Ascending aorta (tissue), 2 donors: Measurements from ENCODE around the gene KCP. TPM values are rescaled to one million over a fixed set of nuclear protein-coding genes. Genes with fewer than 3 reads are reported as not detected.

Experiments
- DNase-seq, 2 donors: peaks; one replicate each; pipeline ENCODE4 v3.0.0-alpha.2; 2019; ENCODE audit warnings: low spot score in 2 of 2
- H3K27ac ChIP-seq, 2 donors: fragments of 200-600 bp; sonication (generic); one replicate each; pipeline ENCODE4 v1.5.1; 2016 to 2017; ENCODE audit warnings: mild to moderate bottlenecking in 1 of 2
- H3K27me3 ChIP-seq: fragments of 200-600 bp; sonication (generic); one replicate; pipeline ENCODE4 v1.5.1; 2017
- H3K36me3 ChIP-seq, 2 donors: fragments of 200-600 bp; sonication (generic); one replicate each; pipeline ENCODE4 v1.5.1; 2016
- H3K4me1 ChIP-seq, 2 donors: fragments of 200-600 bp; sonication (generic); one replicate each; pipeline ENCODE4 v1.5.1; 2016 to 2017; ENCODE audit warnings: mild to moderate bottlenecking in 1 of 2
- H3K4me3 ChIP-seq, 2 donors: fragments of 200-600 bp; sonication (generic); one replicate each; pipeline ENCODE4 v1.5.1; 2016 to 2017; ENCODE audit warnings: mild to moderate bottlenecking in 1 of 2
- H3K9me3 ChIP-seq, 2 donors: fragments of 200-600 bp; sonication (generic); one replicate each; pipeline ENCODE4 v1.5.1; 2016
- intact Hi-C: fragments of 100-400 bp; cut with DNase I; formaldehyde crosslinking; loops from one replicate; pipeline ENCODE4 v1.15.1; 2023
- total RNA-seq: library from RNA; depleted of rRNA; stranded (reverse); fragments of >200 nt; gene quantifications from one replicate; pipeline ENCODE4 v1.1.0, GENCODE V29; 2016
- TF ChIP-seq, protein P1 (sequence below), 3 experiments: fragments of 200-600 bp in 2 of 3; fragments of 450-650 bp in 1 of 3; sonication (generic) in 2 of 3; IDR thresholded peaks; one replicate each; pipeline ENCODE4 v1.5.1; 2016 to 2019; ENCODE audit warnings: antibody characterized with exemption in 3 of 3, mild to moderate bottlenecking in 1 of 3, moderate library complexity in 1 of 3

The KCP gene
- total RNA-seq, 1 donor from 2014 or later, result 1.2 TPM

DNA sequence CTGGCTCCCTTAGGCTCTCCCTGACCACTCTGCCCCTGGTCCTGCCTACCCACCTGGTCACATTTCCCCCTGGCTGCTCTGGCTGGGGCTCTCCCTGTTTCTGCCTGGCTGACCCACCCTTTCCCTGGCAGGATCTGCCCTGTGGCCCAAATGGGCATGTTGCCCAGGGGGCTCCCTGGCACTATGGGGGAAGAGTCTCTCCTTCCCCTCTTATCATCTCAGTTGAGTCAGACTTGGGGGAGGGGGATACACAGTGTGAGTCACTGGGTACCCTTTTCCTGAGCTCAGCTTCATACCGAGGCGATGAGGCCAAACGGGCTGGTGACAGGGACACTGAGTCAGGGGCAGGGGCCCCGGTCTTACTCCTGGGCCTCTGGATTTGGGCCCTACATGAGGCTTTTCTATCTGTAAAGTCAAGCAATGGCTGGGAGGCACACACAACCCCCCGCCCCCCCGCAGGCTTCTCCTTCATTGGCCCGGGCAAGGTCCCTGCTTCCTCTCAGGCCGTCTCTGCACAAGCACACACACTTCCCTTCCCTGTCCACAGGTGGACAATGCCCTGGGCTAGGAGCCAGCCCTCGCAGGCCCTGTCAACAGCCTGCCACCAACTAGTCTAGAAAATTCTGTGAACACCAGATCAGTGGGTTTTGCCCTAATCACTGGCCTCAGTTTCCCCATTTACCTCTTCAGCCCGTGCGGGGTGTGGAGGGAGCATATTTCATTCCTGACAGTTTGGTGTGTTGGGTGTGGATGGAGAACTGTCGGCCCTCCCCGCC lies 80.9 kb downstream of the KCP start:
- Histone ChIP-seq H3K27ac (peak overlapping the region; percentile 92 to 95), H3K36me3 (no peaks in the 10 kb centered on the region), H3K4me1 (peaks cover 11 to 37% of the 10 kb centered on the region in 2 donors), H3K27me3 (no peaks in the 10 kb centered on the region), H3K9me3 (no peaks in the 10 kb centered on the region), H3K4me3 (peak overlapping the region; percentile 71 to 88)
- peak in 1 of 2 donors; percentile 80 for DNase-seq
- intact Hi-C loops, result loop anchor here (2.0 to 5.0 kb wide), 4 partner anchors 33 to 998 kb away; partner anchors contain the start of genes ATP6V1F and CCDC136
- TF ChIP-seq, protein P1, sequence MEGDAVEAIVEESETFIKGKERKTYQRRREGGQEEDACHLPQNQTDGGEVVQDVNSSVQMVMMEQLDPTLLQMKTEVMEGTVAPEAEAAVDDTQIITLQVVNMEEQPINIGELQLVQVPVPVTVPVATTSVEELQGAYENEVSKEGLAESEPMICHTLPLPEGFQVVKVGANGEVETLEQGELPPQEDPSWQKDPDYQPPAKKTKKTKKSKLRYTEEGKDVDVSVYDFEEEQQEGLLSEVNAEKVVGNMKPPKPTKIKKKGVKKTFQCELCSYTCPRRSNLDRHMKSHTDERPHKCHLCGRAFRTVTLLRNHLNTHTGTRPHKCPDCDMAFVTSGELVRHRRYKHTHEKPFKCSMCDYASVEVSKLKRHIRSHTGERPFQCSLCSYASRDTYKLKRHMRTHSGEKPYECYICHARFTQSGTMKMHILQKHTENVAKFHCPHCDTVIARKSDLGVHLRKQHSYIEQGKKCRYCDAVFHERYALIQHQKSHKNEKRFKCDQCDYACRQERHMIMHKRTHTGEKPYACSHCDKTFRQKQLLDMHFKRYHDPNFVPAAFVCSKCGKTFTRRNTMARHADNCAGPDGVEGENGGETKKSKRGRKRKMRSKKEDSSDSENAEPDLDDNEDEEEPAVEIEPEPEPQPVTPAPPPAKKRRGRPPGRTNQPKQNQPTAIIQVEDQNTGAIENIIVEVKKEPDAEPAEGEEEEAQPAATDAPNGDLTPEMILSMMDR (IDR thresholded peaks at IDR 0.05), result no peak

DNA sequence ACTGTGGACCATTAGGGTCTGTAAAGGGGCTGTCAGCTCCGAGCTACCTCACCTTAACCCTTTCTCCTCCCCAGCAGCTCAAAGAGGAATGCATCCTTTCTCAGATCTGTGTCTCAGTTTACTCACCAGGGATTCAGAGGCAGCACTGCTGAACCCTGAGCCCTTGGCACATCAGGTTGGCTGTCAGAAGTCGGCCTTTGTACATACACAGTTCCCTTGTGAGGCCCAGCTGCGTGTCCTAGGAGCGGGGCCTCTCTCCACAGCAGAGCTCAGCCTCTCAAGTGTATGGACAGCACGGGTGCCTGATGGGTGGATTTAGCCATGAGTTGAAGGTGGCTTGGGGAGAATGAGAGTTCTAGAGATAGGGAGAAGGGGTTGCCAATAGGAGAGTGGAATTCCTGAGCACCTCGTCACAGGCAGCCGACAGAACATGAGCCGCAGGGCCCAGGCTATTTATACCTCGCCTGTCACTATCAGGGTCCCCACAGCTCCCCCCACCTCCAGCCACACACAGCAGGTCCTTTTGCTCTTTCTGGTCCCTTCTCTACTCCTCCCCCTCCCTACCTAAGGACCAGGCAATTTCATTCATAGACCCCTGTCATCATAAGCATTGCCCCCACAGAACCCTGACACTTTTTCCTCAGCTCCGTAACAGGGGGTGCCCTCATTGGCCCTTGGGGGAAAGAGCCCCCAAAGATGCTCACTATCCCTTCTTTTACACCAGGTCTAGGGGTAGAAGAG lies 82.4 kb downstream of the KCP start:
- TF ChIP-seq, protein P1 (IDR thresholded peaks at IDR 0.05), result no peak
- Histone ChIP-seq H3K27me3 (no peaks in the 10 kb centered on the region), H3K27ac (peak overlapping the region; percentile 92 to 95), H3K4me1 (peaks cover 9 to 33% of the 10 kb centered on the region in 2 donors), H3K4me3 (peak overlapping the region in 1 of 2 donors; percentile 14), H3K36me3 (no peaks in the 10 kb centered on the region), H3K9me3 (no peaks in the 10 kb centered on the region)
- DNase-seq, result peak in 1 of 2 donors; percentile 87
- intact Hi-C loops, result loop anchor here (1.0 to 2.0 kb wide), 2 partner anchors 35 to 89 kb away; partner anchors contain the start of genes ATP6V1F and CALU

DNA sequence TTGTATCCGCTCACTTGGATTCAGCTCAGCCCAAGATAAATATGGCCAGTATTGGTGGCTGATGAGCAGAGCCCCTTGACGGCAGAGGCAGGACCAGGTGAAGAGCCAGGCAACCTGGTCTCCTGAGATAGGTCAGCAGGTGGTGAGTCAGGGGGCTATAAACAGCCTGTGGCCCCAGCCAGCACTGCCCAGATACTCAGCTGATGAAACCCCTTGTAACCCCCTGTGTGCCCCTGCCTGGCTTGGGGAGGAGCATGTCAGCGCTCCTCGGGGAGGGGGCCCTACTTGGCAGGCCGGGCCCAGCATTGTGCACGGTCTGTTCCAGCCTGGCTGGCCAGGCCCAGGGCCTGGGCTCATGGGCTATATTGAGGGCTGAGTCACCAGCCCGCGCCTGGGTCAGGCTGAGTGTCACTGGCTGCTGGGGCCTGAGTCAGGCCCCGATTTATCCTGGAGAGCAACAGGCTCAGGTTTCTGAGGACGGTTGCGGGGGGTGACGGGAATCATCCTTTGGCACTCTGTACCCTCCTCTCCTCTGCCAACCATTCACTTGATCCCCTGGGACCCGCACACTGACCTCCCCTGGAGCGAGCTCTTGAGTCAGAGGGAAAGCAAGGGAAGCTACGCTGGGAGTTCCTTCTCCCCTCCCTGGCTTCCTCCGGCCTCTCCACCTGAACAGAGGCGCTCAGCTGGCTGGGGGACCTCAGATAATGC lies 83.1 kb downstream of the KCP start:
- peak overlapping the region; percentile 92 to 95 for H3K27ac ChIP-seq

DNA sequence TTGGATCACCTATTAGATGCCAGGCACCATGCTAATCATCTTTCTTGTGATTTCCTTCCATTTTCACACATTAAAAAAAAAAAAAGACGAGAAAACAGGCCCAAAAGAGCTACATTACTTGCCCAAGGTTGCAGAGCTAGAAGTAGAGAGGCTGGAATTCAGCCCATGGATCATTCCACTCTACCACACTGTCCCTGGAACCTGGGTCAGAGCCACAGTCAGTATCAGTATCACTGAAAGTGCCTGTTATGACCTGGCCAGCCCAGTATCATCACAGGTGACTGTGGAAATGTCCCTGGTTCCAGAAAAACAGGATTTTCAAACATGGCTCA lies 83.6 kb downstream of the KCP start:
- Histone ChIP-seq H3K4me3 (no peak overlapping the region), H3K4me1 (peaks cover 5 to 24% of the 10 kb centered on the region in 2 donors), H3K36me3 (no peaks in the 10 kb centered on the region), H3K27ac (peak overlapping the region; percentile 92 to 95), H3K27me3 (no peaks in the 10 kb centered on the region), H3K9me3 (no peaks in the 10 kb centered on the region)
- DNase-seq, result no peak
- TF ChIP-seq, protein P1 (IDR thresholded peaks at IDR 0.05), result no peak
- intact Hi-C loops, result loop anchor here (1.0 kb wide), 1 partner anchor 88 kb away; the partner anchor contains the start of gene CALU

More for the DNA sequence above, 83.1 kb downstream of the KCP start:
- DNase-seq, result peak; percentile 71 to 87
- peak overlapping the region in 1 of 2 donors; percentile 14 for H3K4me3 ChIP-seq
- H3K27me3 ChIP-seq, result no peaks in the 10 kb centered on the region
- intact Hi-C loops, result loop anchor here (1.0 kb wide), 1 partner anchor 88 kb away; the partner anchor contains the start of gene CALU
- H3K9me3 ChIP-seq, result no peaks in the 10 kb centered on the region
- TF ChIP-seq, protein P1 (IDR thresholded peaks at IDR 0.05), result no peak
- no peaks in the 10 kb centered on the region for H3K36me3 ChIP-seq
- peaks cover 5 to 25% of the 10 kb centered on the region in 2 donors for H3K4me1 ChIP-seq

Other genes with a start within 250 kb of the KCP start
- 0.53 TPM for gene GARIN1A, start 238.4 kb downstream of the KCP start, total RNA-seq
- gene CALU, start 171.3 kb downstream of the KCP start, total RNA-seq, result 82.8 TPM
- gene OPN1SW, start 134.9 kb downstream of the KCP start, total RNA-seq, result not detected
- 0.64 TPM for gene CCDC136, start 118.7 kb downstream of the KCP start, total RNA-seq
- 117 TPM for gene FLNC, start 80.3 kb downstream of the KCP start, total RNA-seq
- gene ATP6V1F, start 47.9 kb downstream of the KCP start, total RNA-seq, result 142 TPM
- gene IRF5, start 27.2 kb upstream of the KCP start, total RNA-seq, result not detected
- gene TNPO3, start 144.4 kb upstream of the KCP start, total RNA-seq, result 59.4 TPM
- 8.1 TPM for gene TSPAN33, start 234.0 kb upstream of the KCP start, total RNA-seq